ENCODE results near the gene DUSP3. TPM values are rescaled to one million over a fixed set of nuclear protein-coding genes. Genes with fewer than 3 reads are reported as not detected.

The DUSP3 gene
- total RNA-seq, 1 experiment from 2014 or later: 80.3 TPM

DNA sequence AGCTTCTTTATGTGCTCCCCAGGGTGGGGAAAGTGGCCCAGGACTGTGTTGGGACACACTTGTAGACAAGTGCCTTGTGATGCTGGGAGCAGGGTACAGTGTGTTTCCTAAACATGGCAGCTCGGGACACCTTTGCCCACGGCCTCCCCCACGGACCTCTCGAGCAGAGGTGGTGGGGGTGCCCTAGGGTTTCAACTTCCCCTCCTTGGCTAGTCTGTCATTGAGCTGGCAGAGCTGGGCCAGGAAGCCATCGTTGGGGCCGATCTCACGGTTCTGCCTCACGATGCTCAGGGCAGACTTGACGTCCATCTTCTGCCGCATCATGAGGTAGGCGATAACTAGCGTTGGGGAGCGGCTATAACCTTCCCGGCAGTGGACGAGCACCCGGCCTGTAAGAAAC lies 9.4 kb downstream of the DUSP3 start:
- H3K4me3 Mint-ChIP-seq (ENCODE audit: low read depth, unreplicated experiment): no peak overlapping the region
- intact Hi-C loops (cut with micrococcal nuclease; ENCODE audit: unreplicated experiment): no loop called here
- peaks cover 62% of the 10 kb centered on the region for H3K36me3 Mint-ChIP-seq (ENCODE audit: insufficient read depth, unreplicated experiment)
- H3K27me3 Mint-ChIP-seq (ENCODE audit: unreplicated experiment): no peaks in the 10 kb centered on the region
- peaks cover 16% of the 10 kb centered on the region for H3K4me1 Mint-ChIP-seq (ENCODE audit: low read depth, unreplicated experiment)
- DNase-seq: no peak
- TF ChIP-seq, protein P1, sequence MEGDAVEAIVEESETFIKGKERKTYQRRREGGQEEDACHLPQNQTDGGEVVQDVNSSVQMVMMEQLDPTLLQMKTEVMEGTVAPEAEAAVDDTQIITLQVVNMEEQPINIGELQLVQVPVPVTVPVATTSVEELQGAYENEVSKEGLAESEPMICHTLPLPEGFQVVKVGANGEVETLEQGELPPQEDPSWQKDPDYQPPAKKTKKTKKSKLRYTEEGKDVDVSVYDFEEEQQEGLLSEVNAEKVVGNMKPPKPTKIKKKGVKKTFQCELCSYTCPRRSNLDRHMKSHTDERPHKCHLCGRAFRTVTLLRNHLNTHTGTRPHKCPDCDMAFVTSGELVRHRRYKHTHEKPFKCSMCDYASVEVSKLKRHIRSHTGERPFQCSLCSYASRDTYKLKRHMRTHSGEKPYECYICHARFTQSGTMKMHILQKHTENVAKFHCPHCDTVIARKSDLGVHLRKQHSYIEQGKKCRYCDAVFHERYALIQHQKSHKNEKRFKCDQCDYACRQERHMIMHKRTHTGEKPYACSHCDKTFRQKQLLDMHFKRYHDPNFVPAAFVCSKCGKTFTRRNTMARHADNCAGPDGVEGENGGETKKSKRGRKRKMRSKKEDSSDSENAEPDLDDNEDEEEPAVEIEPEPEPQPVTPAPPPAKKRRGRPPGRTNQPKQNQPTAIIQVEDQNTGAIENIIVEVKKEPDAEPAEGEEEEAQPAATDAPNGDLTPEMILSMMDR (IDR thresholded peaks at IDR 0.05; ENCODE audit: unreplicated experiment): no peak
- H3K27ac Mint-ChIP-seq (ENCODE audit: unreplicated experiment): no peak overlapping the region
- no TSS peak for BruUV-seq (replicated peaks)
- H3K9me3 Mint-ChIP-seq (ENCODE audit: low read depth, unreplicated experiment): no peaks in the 10 kb centered on the region
- CTCF ChIA-PET: no interaction called here

DNA sequence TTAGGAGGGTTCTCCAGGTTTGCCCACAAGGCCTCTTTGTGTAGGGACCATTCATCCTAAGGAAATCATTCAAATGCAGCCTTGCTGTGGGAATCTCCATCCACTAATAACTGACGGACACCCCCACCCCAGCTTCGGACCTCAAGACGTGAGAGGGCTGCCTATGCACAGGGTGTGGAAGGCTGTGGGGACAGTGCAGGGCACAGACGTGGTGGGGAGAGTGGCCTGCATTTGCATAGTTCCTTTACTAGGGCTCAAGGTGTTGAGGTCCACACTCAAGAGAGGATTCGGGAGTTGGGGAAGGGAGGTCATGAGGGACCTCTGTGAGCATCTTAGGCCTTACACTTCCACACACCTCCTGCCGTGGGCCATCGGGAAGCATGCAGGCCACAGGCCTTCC lies 9.8 kb downstream of the DUSP3 start:
- DNase-seq: no peak
- no TSS peak for BruUV-seq (replicated peaks)
- CTCF ChIA-PET: no interaction called here
- no peaks in the 10 kb centered on the region for H3K27me3 Mint-ChIP-seq (ENCODE audit: unreplicated experiment)
- intact Hi-C loops (cut with micrococcal nuclease; ENCODE audit: unreplicated experiment): no loop called here
- H3K27ac Mint-ChIP-seq (ENCODE audit: unreplicated experiment): no peak overlapping the region
- H3K4me3 Mint-ChIP-seq (ENCODE audit: low read depth, unreplicated experiment): no peak overlapping the region
- H3K36me3 Mint-ChIP-seq (ENCODE audit: insufficient read depth, unreplicated experiment): peaks cover 60% of the 10 kb centered on the region
- peaks cover 16% of the 10 kb centered on the region for H3K4me1 Mint-ChIP-seq (ENCODE audit: low read depth, unreplicated experiment)
- no peaks in the 10 kb centered on the region for H3K9me3 Mint-ChIP-seq (ENCODE audit: low read depth, unreplicated experiment)
- TF ChIP-seq, protein P1 (IDR thresholded peaks at IDR 0.05; ENCODE audit: unreplicated experiment): no peak

GRCh38 chr17:43768382-43768781 lies 10.4 kb downstream of the DUSP3 start:
- CTCF ChIA-PET: interaction anchor here (1.0 kb wide), 1 partner anchor 68 kb away, joined by 3 read pairs; no protein-coding TSS in a partner anchor
- H3K4me3 Mint-ChIP-seq (ENCODE audit: low read depth, unreplicated experiment): no peak overlapping the region
- DNase-seq: no peak
- intact Hi-C loops (cut with micrococcal nuclease; ENCODE audit: unreplicated experiment): no loop called here
- no peak overlapping the region for H3K27ac Mint-ChIP-seq (ENCODE audit: unreplicated experiment)
- H3K9me3 Mint-ChIP-seq (ENCODE audit: low read depth, unreplicated experiment): no peaks in the 10 kb centered on the region
- H3K27me3 Mint-ChIP-seq (ENCODE audit: unreplicated experiment): no peaks in the 10 kb centered on the region
- H3K4me1 Mint-ChIP-seq (ENCODE audit: low read depth, unreplicated experiment): peaks cover 15% of the 10 kb centered on the region
- TF ChIP-seq, protein P1 (IDR thresholded peaks at IDR 0.05; ENCODE audit: unreplicated experiment): no peak
- BruUV-seq (replicated peaks): no TSS peak
- H3K36me3 Mint-ChIP-seq (ENCODE audit: insufficient read depth, unreplicated experiment): peaks cover 54% of the 10 kb centered on the region

DNA sequence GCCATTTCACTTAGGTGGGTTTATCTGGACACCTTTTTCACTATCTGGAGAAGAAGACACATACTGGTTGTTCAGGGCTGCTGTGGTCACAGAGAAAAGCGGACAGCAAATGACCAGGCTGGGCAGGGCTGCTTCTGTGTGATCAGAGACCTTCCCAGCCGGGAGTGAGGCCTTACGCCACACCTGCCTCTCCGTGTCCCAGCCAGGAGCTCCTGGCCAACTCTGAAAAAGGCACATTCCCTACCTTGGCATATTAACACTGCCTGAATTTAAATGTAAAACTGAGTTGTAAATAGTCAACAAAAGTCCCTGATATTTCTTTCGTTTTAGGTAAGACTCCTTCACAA lies 11.1 kb downstream of the DUSP3 start:
- peaks cover 8% of the 10 kb centered on the region for H3K4me1 Mint-ChIP-seq (ENCODE audit: low read depth, unreplicated experiment)
- CTCF ChIA-PET: interaction anchor here (0.8 to 3.1 kb wide), 4 partner anchors 38 to 79 kb away, joined by 3 to 12 read pairs (median 4); partner anchors contain the start of gene CD300LG
- BruUV-seq (replicated peaks): TSS peak; percentile 14
- intact Hi-C loops (cut with micrococcal nuclease; ENCODE audit: unreplicated experiment): no loop called here
- no peaks in the 10 kb centered on the region for H3K27me3 Mint-ChIP-seq (ENCODE audit: unreplicated experiment)
- TF ChIP-seq, protein P1 (IDR thresholded peaks at IDR 0.05; ENCODE audit: unreplicated experiment): no peak
- peaks cover 48% of the 10 kb centered on the region for H3K36me3 Mint-ChIP-seq (ENCODE audit: insufficient read depth, unreplicated experiment)
- H3K9me3 Mint-ChIP-seq (ENCODE audit: low read depth, unreplicated experiment): no peaks in the 10 kb centered on the region
- H3K4me3 Mint-ChIP-seq (ENCODE audit: low read depth, unreplicated experiment): no peak overlapping the region
- DNase-seq: no peak
- H3K27ac Mint-ChIP-seq (ENCODE audit: unreplicated experiment): no peak overlapping the region
